CD4-positive, alpha-beta T cell (primary cell): Measurements from ENCODE around the gene GPATCH3. TPM values are rescaled to one million over a fixed set of nuclear protein-coding genes. Genes with fewer than 3 reads are reported as not detected.
"Not testable (repeated sequence)": the region's sequence is repeated elsewhere in the genome, so short reads cannot be mapped to it uniquely, and the experiment has no call there.

Source experiments
- ATAC-seq: fragments of 200-7000 bp; cut with Tn5 transposase; one replicate; pipeline ENCODE4 v1.10.0; 2022; ENCODE audit warnings: mild to moderate bottlenecking; ENCODE audit not compliant: poor library complexity
- CTCF ChIA-PET: fragments of 350-600 bp; sonication (Branson Sonifier 250); formaldehyde crosslinking; loops from one replicate; lab custom pipeline; 2021; ENCODE audit warnings: antibody characterized with exemption, inconsistent platforms; lab: Charles Lee
- POLR2A ChIA-PET: fragments of 350-600 bp; sonication (Branson Sonifier 250); formaldehyde crosslinking; loops from one replicate; lab custom pipeline; 2021; ENCODE audit warnings: antibody characterized with exemption, inconsistent platforms; lab: Charles Lee
- DNase-seq, 14 experiments: peaks; one replicate each; pipeline ENCODE4 v3.0.0-alpha.2; 2013 to 2020; ENCODE audit warnings: mixed read lengths in 2 of 14
- H3K27ac ChIP-seq, 2 donors: one replicate each; pipeline versions ENCODE4 v1.5.1 to v1.7.0; 2013; ENCODE audit warnings: low read length in 2 of 2, low read depth in 1 of 2, mild to moderate bottlenecking in 1 of 2
- H3K27me3 ChIP-seq, 2 experiments: 1 replicate in 1 of 2; 2 replicates in 1 of 2; pipeline versions ENCODE4 v1.6.1 to v1.7.0; 2013; ENCODE audit warnings: low read length in 2 of 2, control low read depth in 1 of 2, mild to moderate bottlenecking in 1 of 2, moderate library complexity in 1 of 2; ENCODE audit not compliant: insufficient read depth in 2 of 2, control insufficient read depth in 1 of 2
- H3K36me3 ChIP-seq: one replicate; pipeline ENCODE4 v1.6.1; 2013; ENCODE audit warnings: low read length, control low read depth; ENCODE audit not compliant: insufficient read depth
- H3K4me1 ChIP-seq: one replicate; pipeline ENCODE4 v1.6.1; 2013; ENCODE audit warnings: low read length, control low read depth; ENCODE audit not compliant: insufficient read depth
- H3K4me3 ChIP-seq: one replicate; pipeline ENCODE4 v1.5.1; 2013; ENCODE audit warnings: mild to moderate bottlenecking, low read length, moderate library complexity
- H3K9me3 ChIP-seq, 2 experiments: 1 replicate in 1 of 2; 2 replicates in 1 of 2; pipeline versions ENCODE4 v1.6.1 to v1.7.0; 2013; ENCODE audit warnings: low read length in 2 of 2, mild to moderate bottlenecking in 2 of 2, control low read depth in 1 of 2, moderate library complexity in 1 of 2; ENCODE audit not compliant: control insufficient read depth in 1 of 2, insufficient read depth in 1 of 2
- H3K27ac Mint-ChIP-seq: one replicate; pipeline ENCODE4 v1.8.0; 2020; ENCODE audit warnings: mixed read lengths
- H3K27me3 Mint-ChIP-seq: one replicate; pipeline ENCODE4 v1.8.0; 2021; ENCODE audit warnings: mixed read lengths
- H3K36me3 Mint-ChIP-seq: one replicate; pipeline ENCODE4 v1.8.0; 2021; ENCODE audit warnings: low read depth, mixed read lengths
- H3K4me1 Mint-ChIP-seq: one replicate; pipeline ENCODE4 v1.8.0; 2021; ENCODE audit warnings: low read depth, mixed read lengths
- H3K4me3 Mint-ChIP-seq: one replicate; pipeline ENCODE4 v1.8.0; 2020; ENCODE audit warnings: mild to moderate bottlenecking, mixed read lengths
- H3K9me3 Mint-ChIP-seq: one replicate; pipeline ENCODE4 v1.8.0; 2020; ENCODE audit warnings: mixed read lengths
- intact Hi-C, 2 experiments: fragments of 100-400 bp; cut with DNase I in 1 of 2; cut with micrococcal nuclease in 1 of 2; formaldehyde crosslinking; loops; one replicate each; pipeline versions ENCODE4 v1.15.1 to v1.9.0; 2023 to 2025; cut with DNase I, micrococcal nuclease
- total RNA-seq, 174 experiments: library from RNA in 2 of 174; stranded (reverse) in 2 of 174; gene quantifications; one replicate each; pipeline ENCODE4 v1.2.3 and lab custom pipeline; 2021 to 2026
- TF ChIP-seq, protein P1 (sequence below): fragments of 200-600 bp; IDR thresholded peaks from one replicate; pipeline ENCODE4 v1.8.0; 2022; ENCODE audit warnings: antibody characterized with exemption, mild to moderate bottlenecking

Gene GPATCH3
- total RNA-seq, 2 experiments from 2014 or later: 30.2 to 32.4 TPM

- H3K9me3 Mint-ChIP-seq: no peaks in the 10 kb centered on the region
- no peak overlapping the region for H3K27ac Mint-ChIP-seq
- peaks cover 91% of the 10 kb centered on the region for H3K36me3 ChIP-seq
- POLR2A ChIA-PET: interaction anchor here (0.7 to 1.1 kb wide), 2 partner anchors 14 to 18 kb away, joined by 3 to 5 read pairs; no protein-coding TSS in a partner anchor
- peaks cover 85% of the 10 kb centered on the region for H3K36me3 Mint-ChIP-seq
- no peaks in the 10 kb centered on the region for H3K4me1 ChIP-seq
- peaks cover 9% of the 10 kb centered on the region for H3K4me1 Mint-ChIP-seq
- H3K4me3 ChIP-seq: no peak overlapping the region
- H3K27ac ChIP-seq: no peak overlapping the region
- no peaks in the 10 kb centered on the region for H3K27me3 ChIP-seq
- no peak for DNase-seq
- no peak overlapping the region for H3K4me3 Mint-ChIP-seq
- ATAC-seq: no peak
- H3K9me3 ChIP-seq: no peaks in the 10 kb centered on the region
- CTCF ChIA-PET: no interaction called here
- no peaks in the 10 kb centered on the region for H3K27me3 Mint-ChIP-seq
- intact Hi-C loops: no loop called here
- TF ChIP-seq, protein P1, sequence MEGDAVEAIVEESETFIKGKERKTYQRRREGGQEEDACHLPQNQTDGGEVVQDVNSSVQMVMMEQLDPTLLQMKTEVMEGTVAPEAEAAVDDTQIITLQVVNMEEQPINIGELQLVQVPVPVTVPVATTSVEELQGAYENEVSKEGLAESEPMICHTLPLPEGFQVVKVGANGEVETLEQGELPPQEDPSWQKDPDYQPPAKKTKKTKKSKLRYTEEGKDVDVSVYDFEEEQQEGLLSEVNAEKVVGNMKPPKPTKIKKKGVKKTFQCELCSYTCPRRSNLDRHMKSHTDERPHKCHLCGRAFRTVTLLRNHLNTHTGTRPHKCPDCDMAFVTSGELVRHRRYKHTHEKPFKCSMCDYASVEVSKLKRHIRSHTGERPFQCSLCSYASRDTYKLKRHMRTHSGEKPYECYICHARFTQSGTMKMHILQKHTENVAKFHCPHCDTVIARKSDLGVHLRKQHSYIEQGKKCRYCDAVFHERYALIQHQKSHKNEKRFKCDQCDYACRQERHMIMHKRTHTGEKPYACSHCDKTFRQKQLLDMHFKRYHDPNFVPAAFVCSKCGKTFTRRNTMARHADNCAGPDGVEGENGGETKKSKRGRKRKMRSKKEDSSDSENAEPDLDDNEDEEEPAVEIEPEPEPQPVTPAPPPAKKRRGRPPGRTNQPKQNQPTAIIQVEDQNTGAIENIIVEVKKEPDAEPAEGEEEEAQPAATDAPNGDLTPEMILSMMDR: no peak
These were observed 49.1 kb downstream of the GPATCH3 start for GRCh38 chr1:26851106-26851684.

GRCh38 chr1:26848941-26849774 is 51.1 kb downstream of the GPATCH3 start:
- Mint-ChIP-seq H3K4me1 (peaks cover 12% of the 10 kb centered on the region), H3K36me3 (peaks cover 82% of the 10 kb centered on the region), H3K27ac (no peak overlapping the region), H3K9me3 (no peaks in the 10 kb centered on the region), H3K4me3 (no peak overlapping the region), H3K27me3 (no peaks in the 10 kb centered on the region)
- Histone ChIP-seq H3K9me3 (no peaks in the 10 kb centered on the region), H3K4me3 (no peak overlapping the region), H3K36me3 (peaks cover 80% of the 10 kb centered on the region), H3K4me1 (no peaks in the 10 kb centered on the region), H3K27me3 (no peaks in the 10 kb centered on the region), H3K27ac (no peak overlapping the region)
- ATAC-seq (no peak), DNase-seq (no peak)
- TF ChIP-seq, protein P1: no peak
- CTCF ChIA-PET: no interaction called here
- intact Hi-C loops: no loop called here
- POLR2A ChIA-PET: interaction anchor here (1.5 kb wide), 1 partner anchor 16 kb away, joined by 4 read pairs; no protein-coding TSS in a partner anchor

DNA sequence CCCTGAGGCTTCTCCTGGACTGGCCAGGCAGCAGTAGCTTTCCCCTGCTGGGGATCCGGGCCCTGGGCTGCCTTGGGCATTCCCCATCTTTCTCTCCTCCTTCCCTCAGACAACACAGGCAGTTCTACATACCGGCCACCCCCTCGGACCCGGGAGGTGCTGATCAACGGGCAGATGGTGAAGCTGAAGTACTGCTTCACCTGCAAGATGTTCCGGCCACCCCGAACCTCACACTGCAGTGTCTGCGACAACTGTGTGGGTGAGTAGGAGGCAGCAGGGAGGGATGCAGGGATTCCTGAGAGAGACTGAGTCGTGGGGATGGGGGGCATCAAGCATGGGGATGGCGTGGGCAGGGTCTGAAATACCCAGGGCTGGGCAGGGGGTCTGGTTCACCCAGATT is 51.8 kb downstream of the GPATCH3 start:
- ATAC-seq: no peak

GRCh38 chr1:26847826-26848225 is 52.4 kb downstream of the GPATCH3 start:
- POLR2A ChIA-PET: interaction anchor here (1.5 kb wide), 1 partner anchor 17 kb away, joined by 4 read pairs; no protein-coding TSS in a partner anchor
- H3K4me3 Mint-ChIP-seq, CTCF ChIA-PET, H3K27ac Mint-ChIP-seq, H3K9me3 ChIP-seq, H3K27me3 ChIP-seq, H3K27me3 Mint-ChIP-seq, DNase-seq, H3K27ac ChIP-seq, intact Hi-C loops, H3K4me3 ChIP-seq, H3K4me1 ChIP-seq, H3K9me3 Mint-ChIP-seq, ATAC-seq: not testable (repeated sequence)
- Mint-ChIP-seq H3K4me1 (peaks cover 10% of the 10 kb centered on the region), H3K36me3 (peaks cover 78% of the 10 kb centered on the region)
- peaks cover 74% of the 10 kb centered on the region for H3K36me3 ChIP-seq

More for the DNA sequence above, 51.8 kb downstream of the GPATCH3 start:
- no peak overlapping the region for H3K4me3 Mint-ChIP-seq
- Histone ChIP-seq H3K4me1 (no peaks in the 10 kb centered on the region), H3K27me3 (no peaks in the 10 kb centered on the region), H3K4me3 (no peak overlapping the region), H3K36me3 (peaks cover 78% of the 10 kb centered on the region), H3K27ac (no peak overlapping the region), H3K9me3 (no peaks in the 10 kb centered on the region)
- ChIA-PET CTCF (no interaction called here), POLR2A (interaction anchor here (1.5 kb wide), 1 partner anchor 17 kb away, joined by 4 read pairs; no protein-coding TSS in a partner anchor)
- no peaks in the 10 kb centered on the region for H3K9me3 Mint-ChIP-seq
- H3K27ac Mint-ChIP-seq: no peak overlapping the region
- H3K4me1 Mint-ChIP-seq: peaks cover 13% of the 10 kb centered on the region
- intact Hi-C loops: no loop called here
- no peaks in the 10 kb centered on the region for H3K27me3 Mint-ChIP-seq
- no peak for DNase-seq
- peaks cover 82% of the 10 kb centered on the region for H3K36me3 Mint-ChIP-seq
- TF ChIP-seq, protein P1: no peak
